H1 (cell line): Measurements from ENCODE around the gene OOEP. TPM values are rescaled to one million over a fixed set of nuclear protein-coding genes. Genes with fewer than 3 reads are reported as not detected.

ENCODE experiments used
- CBX5 ChIP-seq: fragments of 300-800, 300-1000 bp; sonication (generic); IDR thresholded peaks from 2 replicates; pipeline ENCODE4 v1.7.1; 2016; ENCODE audit warnings: antibody characterized with exemption, low read length, low read depth
- CHD2 ChIP-seq: IDR thresholded peaks from 2 replicates; pipeline ENCODE4 v1.6.1; 2012; ENCODE audit warnings: low read length, improper control_type of control experiment
- CTCF ChIP-seq, 3 experiments: IDR thresholded peaks; 1 replicate in 2 of 3; 2 replicates in 1 of 3; pipeline versions ENCODE4 v1.5.1 to v1.6.1; 2011; ENCODE audit warnings: low read length in 3 of 3, mild to moderate bottlenecking in 3 of 3, inconsistent platforms in 2 of 3, low read depth in 1 of 3, moderate library complexity in 1 of 3; ENCODE audit not compliant: insufficient read depth in 1 of 3; ENCODE audit errors: control extremely low read depth in 1 of 3
- KDM4A ChIP-seq: IDR thresholded peaks from one replicate; pipeline ENCODE4 v1.7.1; 2012; ENCODE audit warnings: low read depth, mild to moderate bottlenecking, moderate library complexity, low read length, inconsistent platforms; ENCODE audit not compliant: severe bottlenecking
- RAD21 ChIP-seq, 2 experiments: IDR thresholded peaks in 1 of 2; conservative IDR thresholded peaks in 1 of 2; 2 replicates each; pipeline ENCODE4 v1.6.1; 2011; ENCODE audit warnings: low read depth in 2 of 2, low read length in 2 of 2, improper control_type of control experiment in 1 of 2, inconsistent platforms in 1 of 2, mild to moderate bottlenecking in 1 of 2, moderate library complexity in 1 of 2
- RBBP5 ChIP-seq: IDR thresholded peaks from 2 replicates; pipeline ENCODE4 v1.7.1; 2012; ENCODE audit warnings: low read depth, mild to moderate bottlenecking, inconsistent platforms, low read length, moderate library complexity, borderline replicate concordance
- RNF2 ChIP-seq: fragments of 200-900, 300-1000 bp; sonication (generic); IDR thresholded peaks from 2 replicates; pipeline ENCODE4 v1.7.1; 2016; ENCODE audit warnings: borderline replicate concordance, low read depth, mild to moderate bottlenecking, antibody characterized with exemption, low read length; ENCODE audit not compliant: poor library complexity, severe bottlenecking; ENCODE audit errors: missing control alignments
- TEAD4 ChIP-seq: IDR thresholded peaks from 2 replicates; pipeline ENCODE4 v1.6.1; 2012; ENCODE audit warnings: low read depth, low read length, inconsistent platforms, mixed read lengths
- USF2 ChIP-seq: IDR thresholded peaks from 2 replicates; pipeline ENCODE4 v1.6.1; 2011; ENCODE audit warnings: low read length, improper control_type of control experiment
- ZNF274 ChIP-seq: IDR thresholded peaks from 2 replicates; pipeline ENCODE4 v1.7.0; 2012; ENCODE audit warnings: low read length, borderline replicate concordance; ENCODE audit errors: extremely low read depth
- polyA plus RNA-seq, 7 experiments: library from polyadenylated mRNA; depleted of rRNA in 3 of 7; stranded (reverse) in 5 of 7; unstranded in 2 of 7; fragments of >200 nt in 5 of 7; fragments of 200-250 nt in 2 of 7; gene quantifications; 1 replicate in 5 of 7; 2 replicates in 1 of 7; 4 replicates in 1 of 7; pipeline versions ENCODE4 v1.2.1 to v1.2.3, GENCODE V29; 2011 to 2013; ENCODE audit warnings: missing spikeins in 2 of 7, mixed read lengths in 2 of 7
- total RNA-seq: library from RNA; stranded (reverse); fragmentation: NEBNext Ultra II Directional; extraction: Animal tissue kit (Norgen Biotek cat#: 25700); gene quantifications from 2 replicates; pipeline ENCODE4 v1.2.1, GENCODE V29; 2021

Gene OOEP
- total and polyA plus RNA-seq, 2 of the 8 experiments (the other 6 are each of a cell fraction or from before 2014, with no cell fraction given), result 0.20 to 0.41 TPM

- no peak for TF ChIP-seq USF2
- TF ChIP-seq RNF2, result no peak
- TF ChIP-seq CHD2, result no peak
- TF ChIP-seq ZNF274, result no peak
- no peak for TF ChIP-seq RBBP5
- TF ChIP-seq KDM4A, result no peak
- no peak for TF ChIP-seq CTCF (IDR thresholded peaks at IDR 0.05; ENCODE audit: control extremely low read depth in 1 of 3, insufficient read depth in 1 of 3, low read depth in 1 of 3, low read length in 3 of 3)
- no peak for TF ChIP-seq TEAD4
- no peak for TF ChIP-seq RAD21 (IDR thresholded peaks at IDR 0.05 in 1 of 2, conservative IDR thresholded peaks at IDR 0.05 in 1 of 2; ENCODE audit: low read depth in 2 of 2, low read length in 2 of 2)
- no peak for TF ChIP-seq CBX5
- TF ChIP-seq, all 59 proteins: peak for 0
These were observed 12.9 kb upstream of the OOEP start (continued) for GRCh38 chr6:73382462-73383113.
